NT2/D1 (cell line): Measurements from ENCODE around the gene RFC2.

Experiments
- SUZ12 ChIP-seq: IDR thresholded peaks from 2 replicates; pipeline ENCODE4 v1.6.1; 2011; ENCODE audit not compliant: insufficient read length, insufficient read depth; ENCODE audit errors: extremely low read depth
- YY1 ChIP-seq: IDR thresholded peaks from 2 replicates; pipeline ENCODE4 v1.6.1; 2011; ENCODE audit not compliant: insufficient read length, insufficient read depth
- ZNF274 ChIP-seq: IDR thresholded peaks from 2 replicates; pipeline ENCODE4 v1.6.1; 2011; ENCODE audit warnings: mild to moderate bottlenecking, low read depth, low read length

GRCh38 chr7:74230446-74231231, 23.6 kb downstream of the RFC2 start:
- TF ChIP-seq YY1 (no peak), ZNF274 (no peak), SUZ12 (no peak)
